GM18868 (cell line): ENCODE results near the gene KLHL17.
"Not testable (repeated sequence)": the region's sequence is repeated elsewhere in the genome, so short reads cannot be mapped to it uniquely, and the experiment has no call there.

ENCODE experiments used
- ATAC-seq: cut with Tn5 transposase; IDR thresholded peaks from one replicate; pipeline ENCODE4 v1.9.1; 2021; ENCODE audit warnings: mild to moderate bottlenecking, moderate library complexity; ENCODE audit not compliant: unreplicated experiment

Gene KLHL17

DNA sequence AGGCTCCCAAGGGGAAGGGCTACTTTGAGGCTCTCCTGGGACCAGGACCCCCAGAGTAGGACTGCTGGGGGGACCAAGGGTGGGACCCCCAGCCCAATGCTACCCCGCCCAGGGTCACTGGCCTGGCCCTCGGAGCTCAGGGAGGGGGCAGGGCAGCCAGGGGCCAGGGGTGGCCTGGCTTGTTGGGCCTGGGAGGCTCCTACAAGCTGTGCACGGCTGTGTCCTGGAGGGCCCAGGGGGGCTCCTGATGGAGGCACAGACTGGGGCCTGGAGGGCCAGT lies 37.3 kb downstream of the KLHL17 start:
- no peak for ATAC-seq

DNA sequence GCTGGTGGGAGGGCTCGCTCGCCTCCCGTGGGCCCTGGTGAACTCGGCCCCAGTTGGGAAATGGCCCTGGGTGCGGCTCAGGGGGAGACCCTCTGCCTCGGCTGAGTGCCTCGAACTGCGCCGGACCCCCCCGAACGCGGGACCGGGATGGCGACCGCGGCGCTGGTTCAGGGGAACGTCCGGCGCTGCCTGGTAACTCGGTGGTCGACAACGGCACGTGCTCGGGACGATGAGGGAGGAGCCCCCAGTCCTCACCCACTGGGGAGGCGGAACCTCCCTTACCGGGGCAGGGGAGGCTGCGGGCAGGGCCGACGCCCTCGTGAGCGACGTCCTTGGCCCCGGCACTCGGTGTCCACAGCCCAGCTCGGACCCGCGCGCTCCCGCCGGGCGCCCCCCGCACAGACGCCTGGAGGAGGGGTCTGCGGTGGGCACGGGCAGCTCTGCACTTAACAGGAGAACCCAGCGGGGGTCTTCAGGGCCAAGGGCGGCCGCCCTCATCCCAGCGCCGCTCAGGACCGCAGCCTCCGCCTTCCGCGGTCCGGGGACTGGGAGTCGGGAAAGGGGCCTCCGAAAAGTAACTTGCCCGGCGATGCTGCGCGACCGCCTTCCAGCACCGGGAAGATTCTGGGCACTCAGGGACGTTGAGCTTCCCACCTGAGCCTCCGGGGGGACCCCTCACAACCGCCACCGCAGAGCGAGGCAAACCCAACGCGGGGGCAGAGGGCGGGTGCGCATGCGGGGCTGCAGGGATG lies 37.8 kb downstream of the KLHL17 start:
- no peak for ATAC-seq

DNA sequence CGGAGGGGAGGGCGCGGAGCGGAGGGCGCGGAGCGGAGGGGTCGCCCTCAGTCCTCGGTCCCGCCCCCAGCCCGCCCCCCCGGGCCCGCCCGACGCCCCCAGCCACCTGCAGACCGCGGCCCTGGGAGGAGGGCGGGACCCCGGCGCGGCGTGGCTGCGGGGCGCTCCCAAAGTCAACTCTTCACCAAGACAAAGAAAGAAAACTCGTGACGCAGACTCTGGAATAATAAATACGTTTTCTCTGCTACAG lies 38.3 kb downstream of the KLHL17 start:
- no peak for ATAC-seq

DNA sequence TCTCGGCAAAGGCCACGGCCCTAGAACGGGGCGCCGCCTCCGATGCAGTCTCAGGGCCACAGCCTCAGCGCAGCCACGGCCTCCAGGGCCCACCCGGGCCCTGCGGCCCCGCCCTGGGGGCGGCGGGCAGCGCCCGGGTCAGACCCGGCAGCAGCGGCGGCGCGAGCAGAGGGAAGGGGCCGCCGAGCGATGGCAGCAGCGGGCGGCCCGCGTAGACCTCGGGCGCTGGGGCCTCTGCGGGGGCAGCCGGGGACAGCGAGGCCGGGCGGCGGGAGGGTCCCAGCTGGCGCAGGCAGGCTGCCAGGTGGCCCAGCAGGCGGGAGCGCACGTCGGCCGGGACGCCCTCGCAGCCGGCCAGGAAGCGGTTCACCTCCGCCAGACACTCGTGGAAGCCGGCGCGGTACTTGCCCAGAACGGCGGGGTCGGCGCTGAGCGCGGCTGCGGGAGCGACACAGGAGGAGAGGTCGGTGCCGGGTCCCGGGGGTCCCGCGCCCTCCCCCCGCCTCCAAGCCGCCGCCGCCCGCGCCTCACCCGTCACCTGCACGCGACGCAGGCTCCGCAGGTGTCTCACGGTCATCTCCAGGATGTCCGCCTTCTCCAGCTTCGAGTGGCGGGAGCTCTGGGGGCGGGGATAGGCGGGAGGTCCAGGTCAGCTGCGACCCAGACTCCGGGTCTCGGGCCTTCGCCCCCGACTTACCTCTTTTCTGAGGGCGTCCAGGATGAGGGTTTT lies 38.8 kb downstream of the KLHL17 start:
- no peak for ATAC-seq

DNA sequence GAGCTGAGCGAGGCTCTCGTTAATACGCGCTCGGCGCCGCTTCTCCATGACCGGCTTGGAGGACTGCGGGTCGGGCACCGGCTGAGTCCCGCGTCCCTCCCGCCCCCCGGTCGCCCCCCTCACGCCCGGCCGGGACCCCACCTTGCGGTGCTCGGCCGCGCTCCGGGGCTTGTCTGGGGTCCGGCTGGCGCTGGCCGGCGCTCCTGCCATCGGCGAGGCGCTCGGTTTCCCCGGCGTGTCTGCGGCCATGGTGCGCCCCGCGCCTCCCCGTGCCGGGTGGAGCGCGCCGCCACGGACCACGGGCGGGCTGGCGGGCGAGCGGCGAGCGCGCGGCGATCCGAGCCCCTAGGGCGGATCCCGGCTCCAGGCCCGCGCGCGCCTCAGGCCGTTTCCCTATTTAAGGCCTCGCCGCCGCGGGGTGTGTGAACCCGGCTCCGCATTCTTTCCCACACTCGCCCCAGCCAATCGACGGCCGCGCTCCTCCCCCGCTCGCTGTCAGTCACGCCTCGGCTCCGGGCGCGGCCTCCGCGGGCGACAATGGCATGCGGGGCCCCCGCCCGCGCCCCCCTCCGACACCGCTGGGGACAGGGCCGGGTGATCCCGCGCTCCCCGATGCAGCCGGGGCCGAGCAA lies 39.5 kb downstream of the KLHL17 start, which contains the start of gene HES4:
TSS of gene HES4 (minus strand) at position 373 of the 632 bp plus-strand sequence. CDS start at position 249, 124 bp downstream.
- ATAC-seq: no peak

DNA sequence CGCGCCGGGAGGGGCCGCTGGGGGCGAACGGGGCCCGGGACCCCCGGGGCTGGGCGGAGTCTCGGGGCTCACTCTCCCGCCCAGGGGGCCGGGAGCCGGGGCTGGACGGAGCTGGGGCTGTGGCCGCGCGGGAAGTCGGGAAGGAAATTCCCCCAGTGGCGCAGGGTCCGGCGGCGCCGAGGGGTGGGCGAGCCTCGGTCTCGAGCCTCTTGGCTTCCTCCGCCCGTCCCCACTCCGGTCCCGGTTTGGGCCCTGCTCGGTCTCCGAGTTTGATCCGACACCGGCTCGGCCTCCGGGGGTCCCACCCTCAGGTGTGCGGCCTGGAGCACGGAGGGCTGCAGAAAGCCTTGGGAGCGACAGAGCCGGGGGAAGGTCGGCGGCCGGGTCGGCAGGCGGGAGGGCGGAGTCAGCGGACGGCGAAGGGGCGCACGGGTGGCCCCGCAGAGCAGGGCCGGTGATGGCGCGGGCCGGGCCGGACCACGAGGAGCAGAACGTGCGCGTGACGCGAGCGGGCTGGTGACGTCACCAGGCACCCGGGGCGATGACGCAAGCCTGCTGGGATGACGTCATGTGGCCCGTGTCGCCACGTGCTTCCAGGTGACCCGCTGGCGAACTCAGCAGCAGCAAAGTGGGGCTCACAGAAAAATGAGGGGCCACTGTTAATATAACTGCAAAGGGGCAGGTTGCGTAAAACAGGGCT lies 40.1 kb downstream of the KLHL17 start:
- no peak for ATAC-seq

DNA sequence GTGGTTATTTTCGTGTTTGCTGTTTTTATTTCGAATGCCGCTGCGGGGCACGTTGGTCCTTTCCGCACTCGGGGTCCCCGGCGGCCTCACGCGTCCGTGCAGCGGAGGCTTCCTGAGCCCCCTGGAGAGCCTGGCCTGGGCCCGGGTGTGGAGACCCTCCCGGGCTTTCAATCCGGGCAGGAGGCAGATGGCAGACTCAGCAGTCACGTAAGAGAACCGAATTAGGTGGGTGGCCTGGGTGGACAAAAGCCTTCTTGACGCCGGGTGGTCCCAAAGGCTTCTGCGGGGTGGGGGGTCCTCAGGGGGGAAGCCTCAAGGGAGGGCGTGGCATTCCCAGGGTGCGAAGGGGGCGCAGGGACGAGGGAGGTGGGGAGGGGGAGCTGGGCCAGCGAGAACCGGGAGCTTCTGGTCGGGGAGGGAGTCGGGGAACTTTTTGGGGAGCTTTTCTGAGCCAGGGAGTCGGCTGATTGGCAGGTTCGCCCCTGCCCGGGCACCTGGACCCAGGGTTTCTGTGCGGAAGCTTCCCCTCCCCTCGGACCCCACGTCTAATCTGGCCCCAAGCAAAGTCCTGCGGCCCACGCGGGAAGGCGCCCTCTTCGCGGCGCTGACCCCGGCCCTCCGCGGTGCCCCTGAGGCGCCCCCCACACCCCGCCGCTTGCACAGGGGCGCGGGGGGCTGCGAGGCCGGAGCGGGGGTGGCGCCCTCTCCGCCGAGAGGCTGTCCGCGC lies 40.8 kb downstream of the KLHL17 start:
- ATAC-seq: no peak

DNA sequence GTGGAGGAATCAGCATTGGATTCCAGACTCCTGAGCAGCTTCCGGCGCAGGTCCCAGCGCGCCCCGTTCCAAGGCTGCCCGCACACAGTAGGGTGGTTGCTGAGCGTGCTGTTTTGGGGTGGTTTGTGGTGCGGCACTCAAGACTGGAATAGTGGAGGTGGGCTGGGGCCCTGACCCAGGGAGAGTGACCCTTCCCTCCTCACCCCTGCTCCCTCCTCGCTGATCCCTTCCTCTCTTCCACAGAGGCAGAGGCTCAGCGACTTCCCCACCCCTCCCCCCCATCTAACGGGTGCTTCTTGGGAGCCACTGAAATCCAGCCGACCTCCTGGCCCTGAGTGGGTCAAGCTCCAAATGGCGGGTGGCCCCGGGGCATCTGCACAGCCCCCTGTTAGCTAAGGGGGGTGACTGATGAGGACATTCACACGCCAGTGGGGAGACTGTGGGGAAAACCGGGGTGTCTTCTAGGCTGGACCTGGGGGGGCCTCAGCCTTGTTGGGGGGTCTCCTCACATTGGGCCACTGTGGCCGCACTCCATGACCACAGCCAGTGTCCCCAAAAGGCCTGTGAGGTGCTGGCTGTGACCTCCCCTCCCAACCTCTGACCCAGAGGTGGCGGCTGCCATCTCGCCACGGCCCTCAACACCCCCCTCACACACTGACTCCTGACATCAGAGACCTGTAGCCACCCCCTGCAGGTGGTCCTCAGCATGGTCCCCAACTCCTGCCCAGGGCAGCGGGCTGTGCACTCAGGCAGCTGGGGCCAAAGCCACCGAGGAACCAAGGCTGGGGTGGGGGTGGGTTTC lies 43.4 kb downstream of the KLHL17 start:
- no peak for ATAC-seq

DNA sequence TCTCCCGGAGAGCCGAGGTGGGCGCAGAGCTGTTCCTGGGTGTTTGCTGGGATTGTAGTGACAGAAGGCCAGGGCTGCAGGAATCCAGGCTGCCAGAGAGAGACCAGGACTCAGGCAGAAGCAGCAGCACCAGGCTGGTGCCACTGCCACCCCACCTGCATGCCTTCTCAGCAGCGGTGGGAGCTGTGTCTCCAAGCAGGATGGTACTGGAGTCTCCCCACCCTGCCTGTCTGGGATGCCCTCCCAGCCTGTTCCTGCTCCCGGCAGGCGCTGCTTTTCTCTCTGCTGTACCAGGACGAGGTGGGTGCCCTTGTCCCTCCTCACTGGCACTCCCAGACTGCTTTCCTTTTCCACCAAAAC lies 44.0 kb downstream of the KLHL17 start:
- ATAC-seq: no peak

DNA sequence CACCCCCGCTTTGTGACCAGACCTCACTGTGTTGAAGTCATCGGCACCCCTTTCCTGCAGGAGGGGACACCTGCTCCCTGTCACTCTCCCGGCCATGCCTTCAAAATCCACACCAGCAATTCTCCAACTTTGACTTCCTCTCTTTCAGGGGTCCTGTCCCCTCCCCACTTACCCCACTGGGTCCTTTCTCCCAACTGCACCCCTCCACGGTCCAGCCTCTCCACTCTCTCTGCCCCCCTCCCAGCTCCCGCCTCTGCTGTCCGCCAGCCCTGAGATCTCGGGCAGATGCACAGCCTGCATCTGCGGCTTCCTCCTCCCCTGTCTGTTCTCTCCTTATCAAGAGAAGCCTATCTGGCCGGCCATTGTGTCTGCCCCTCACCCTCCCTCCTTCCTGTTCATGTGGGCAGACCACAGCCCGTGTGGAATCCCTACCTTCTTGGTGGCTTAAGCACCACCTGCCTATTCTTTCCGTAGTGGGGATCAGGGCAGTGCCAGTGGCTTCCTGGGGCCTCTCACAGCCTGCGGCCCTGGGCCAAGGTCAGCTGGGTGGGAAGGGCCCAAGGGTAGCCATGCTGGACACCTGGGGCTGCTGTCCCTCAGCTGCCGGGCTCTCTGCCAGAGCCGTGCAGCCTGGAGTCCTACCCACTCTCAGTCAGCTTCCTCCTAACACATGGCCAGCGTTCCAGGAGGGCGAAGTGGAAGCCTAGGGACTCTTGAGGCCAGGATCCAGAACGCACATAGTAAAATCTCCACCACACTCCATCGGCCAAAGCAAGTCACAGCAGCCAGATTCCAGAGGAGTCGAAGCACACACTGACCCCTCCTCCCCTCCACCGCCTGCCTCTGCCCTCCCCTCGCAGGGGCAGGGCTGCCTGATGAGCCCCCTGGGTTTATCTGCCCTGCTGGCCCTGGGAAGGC lies 44.7 kb downstream of the KLHL17 start:
- no peak for ATAC-seq

DNA sequence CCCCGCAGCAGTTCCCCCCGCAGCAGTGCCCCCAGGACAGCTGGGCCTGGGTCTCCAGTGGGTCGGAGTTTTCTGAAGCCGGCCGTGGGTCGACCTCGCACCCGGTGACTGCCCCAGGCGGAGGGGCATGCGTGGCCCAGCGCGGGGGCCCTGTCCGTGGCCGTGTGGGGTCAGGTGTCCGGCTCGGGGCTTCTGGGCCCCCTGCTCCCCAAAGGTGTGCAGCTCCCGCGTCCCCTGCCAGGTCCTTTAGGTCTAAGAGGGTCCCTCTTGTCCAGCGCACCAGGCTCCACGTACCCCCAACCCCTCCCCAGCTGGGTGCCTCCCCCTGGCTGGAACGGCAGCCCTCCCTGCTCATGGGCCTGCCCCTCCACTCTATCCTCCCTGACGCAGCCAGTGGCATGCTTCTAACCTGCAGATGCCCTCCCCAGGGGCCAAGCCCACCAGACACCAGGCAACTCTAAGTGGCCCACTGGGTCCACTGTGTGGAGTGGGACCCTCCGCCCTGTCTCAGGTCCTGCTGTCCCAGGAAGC lies 45.5 kb downstream of the KLHL17 start:
- no peak for ATAC-seq

DNA sequence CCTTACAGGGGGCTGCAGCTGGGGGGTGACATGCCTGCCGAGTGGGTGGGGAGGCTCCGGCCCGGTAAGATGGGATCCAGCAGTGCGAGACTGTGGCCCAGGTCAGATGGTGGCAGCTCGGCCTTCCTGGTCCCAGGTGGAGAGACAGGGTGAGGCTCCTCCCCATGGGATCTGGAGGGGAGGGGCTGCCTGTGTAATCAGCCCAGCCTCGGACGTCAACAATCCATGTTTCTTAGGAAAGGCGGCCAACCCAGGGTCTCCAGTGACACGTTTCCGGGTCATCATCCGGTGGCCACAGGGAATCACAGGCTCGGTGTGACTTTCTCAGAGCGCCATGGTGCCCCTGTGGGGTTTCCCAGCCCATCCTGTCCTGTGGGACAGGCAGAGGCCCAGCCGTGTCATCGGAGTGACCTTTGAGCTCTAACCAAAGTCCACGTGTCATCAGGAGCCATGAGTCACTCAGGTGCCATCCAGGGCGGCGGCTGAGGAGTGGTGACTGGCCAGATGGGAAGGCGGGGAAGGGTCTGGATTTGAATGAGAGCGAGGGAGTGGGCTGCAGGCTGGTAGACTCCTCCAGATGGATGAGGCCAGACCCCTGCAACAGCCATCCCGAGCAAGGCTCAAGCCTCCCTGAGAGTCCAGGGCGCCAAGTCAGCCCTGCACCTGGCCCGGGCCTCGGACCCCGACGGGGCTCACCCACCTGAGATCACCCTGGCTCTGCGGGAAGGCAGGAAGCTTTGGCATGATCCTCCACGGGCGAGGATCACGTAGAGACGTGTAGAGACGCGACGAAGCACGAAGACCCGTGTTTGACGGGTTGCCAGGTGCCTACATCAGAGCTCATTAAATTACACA lies 46.1 kb downstream of the KLHL17 start:
- no peak for ATAC-seq

DNA sequence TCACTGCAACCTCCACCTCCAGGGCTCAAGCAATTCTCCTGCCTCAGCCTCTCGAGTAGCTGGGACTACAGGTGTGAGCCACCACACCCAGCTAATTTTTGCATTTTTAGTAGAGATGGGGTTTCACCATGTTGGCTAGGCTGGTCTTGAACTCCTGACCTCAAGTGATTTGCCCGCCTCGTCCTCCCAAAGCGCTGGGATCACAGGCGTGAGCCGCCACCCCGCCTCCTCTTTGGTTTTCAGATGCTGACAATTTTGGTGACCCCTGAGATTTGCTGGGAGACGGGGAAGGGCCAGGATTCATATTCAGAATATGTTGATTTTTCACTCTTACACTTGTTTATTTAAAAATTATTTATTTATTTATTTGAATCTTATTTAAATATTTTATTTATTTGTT lies 49.7 kb downstream of the KLHL17 start:
- not testable (repeated sequence) for ATAC-seq

DNA sequence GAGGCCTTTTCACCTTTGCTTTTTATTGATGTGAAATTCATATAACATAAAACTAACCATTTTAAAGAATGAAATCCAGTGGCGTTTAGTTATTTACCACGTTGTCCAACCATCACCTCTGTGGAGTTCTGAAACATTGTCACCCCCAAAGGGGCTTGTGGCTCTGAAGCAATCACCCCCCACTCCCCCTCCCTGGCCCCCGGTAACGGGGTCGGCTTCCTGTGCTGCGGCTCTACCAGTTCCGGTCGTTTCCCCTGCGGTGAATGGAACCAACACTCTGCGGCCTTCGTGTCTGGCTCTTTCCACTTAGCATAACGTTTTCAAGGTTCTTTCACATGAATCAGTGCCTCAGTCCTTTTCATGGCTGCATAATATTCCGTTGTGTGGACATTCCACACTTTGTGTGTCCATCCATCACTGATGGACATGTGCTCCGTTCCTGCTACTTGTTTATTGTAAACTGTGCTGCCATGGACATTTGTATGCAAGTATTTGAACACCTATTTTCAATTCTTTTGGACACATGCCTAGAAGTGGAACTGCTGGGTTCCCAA lies 51.1 kb downstream of the KLHL17 start:
- ATAC-seq: no peak

DNA sequence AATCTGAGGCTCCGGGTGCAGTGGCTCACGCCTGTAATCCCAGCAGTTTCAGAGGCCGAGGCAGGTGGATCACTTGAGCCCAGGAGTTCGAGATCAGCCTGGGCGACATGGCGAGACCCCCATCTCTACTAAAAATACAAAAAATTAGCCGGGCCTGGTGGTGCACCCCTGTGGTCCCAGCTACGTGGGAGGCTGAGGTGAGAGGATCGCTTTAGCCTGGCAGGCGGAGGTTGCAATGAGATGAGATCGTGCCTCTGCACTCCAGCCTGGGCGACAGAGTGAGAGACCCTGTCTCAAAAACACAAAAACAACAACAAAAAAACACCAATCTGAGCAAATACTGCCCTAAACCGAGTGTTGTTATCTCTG lies 52.3 kb downstream of the KLHL17 start:
- ATAC-seq: not testable (repeated sequence)

DNA sequence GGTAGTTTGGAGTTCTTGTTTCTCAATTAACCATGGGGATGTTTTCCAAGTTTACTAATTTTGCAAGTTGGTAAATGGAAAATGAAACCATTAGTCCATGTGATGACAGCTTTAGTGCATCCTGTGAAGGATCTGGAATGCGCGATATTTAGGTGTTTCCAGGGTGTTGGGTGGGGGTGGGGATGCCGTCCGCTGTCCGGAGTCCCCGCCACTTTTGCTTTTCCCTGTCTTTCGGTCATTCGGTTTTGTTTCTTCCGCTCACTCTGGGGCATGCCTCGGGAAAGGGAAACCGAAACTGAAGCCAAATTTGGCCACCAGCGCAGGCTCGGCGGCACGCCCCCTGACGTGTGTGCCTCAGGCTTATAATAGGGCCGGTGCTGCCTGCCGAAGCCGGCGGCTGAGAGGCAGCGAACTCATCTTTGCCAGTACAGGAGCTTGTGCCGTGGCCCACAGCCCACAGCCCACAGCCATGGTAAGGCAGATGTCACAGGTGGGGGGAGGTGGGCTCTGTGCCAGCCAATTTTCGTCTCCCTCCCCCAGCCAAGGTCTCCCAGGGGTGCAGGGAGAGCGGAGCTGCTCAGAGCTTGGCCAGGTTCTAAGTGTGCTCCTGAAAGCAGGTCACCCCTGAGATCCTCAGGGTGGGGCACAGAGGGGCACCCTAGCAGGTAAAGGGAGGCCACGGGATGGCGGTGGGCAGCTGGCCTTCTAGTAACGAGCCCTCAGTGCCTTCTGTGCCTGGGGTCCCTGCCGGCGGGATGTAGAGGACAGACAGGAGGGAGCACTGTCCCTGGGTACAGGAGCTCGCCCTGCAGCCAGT lies 52.9 kb downstream of the KLHL17 start, which contains the start of gene ISG15:
TSS of gene ISG15 (plus strand) at position 393 of the 817 bp plus-strand sequence. CDS start at position 470, 77 bp downstream.
- peak; percentile 85 for ATAC-seq
